SJSA1 (cell line): ENCODE data around the gene TUBGCP5. TPM values are rescaled to one million over a fixed set of nuclear protein-coding genes. Genes with fewer than 3 reads are reported as not detected.

ENCODE experiments used
- DNase-seq, 2 experiments: peaks; one replicate each; pipeline ENCODE4 v3.0.0-alpha.2; 2015 to 2020; ENCODE audit warnings: low spot score in 2 of 2, low read depth in 1 of 2
- H3K27ac ChIP-seq: fragments of 250-450 bp; sonication (Bioruptor Pico); 2 replicates; pipeline ENCODE4 v1.5.1; 2020; ENCODE audit warnings: mild to moderate bottlenecking, moderate library complexity
- H3K27me3 ChIP-seq: fragments of 250-450 bp; sonication (Bioruptor Pico); replicated peaks from 2 replicates; pipeline ENCODE4 v1.5.1; 2020; ENCODE audit warnings: mild to moderate bottlenecking, moderate library complexity
- H3K36me3 ChIP-seq: fragments of 250-450 bp; sonication (Bioruptor Pico); 2 replicates; pipeline ENCODE4 v1.5.1; 2020; ENCODE audit warnings: mild to moderate bottlenecking
- H3K4me1 ChIP-seq: fragments of 250-450 bp; sonication (Bioruptor Pico); replicated peaks from 2 replicates; pipeline ENCODE4 v1.6.1; 2021; ENCODE audit warnings: mild to moderate bottlenecking
- H3K4me3 ChIP-seq: fragments of 250-450 bp; sonication (Bioruptor Pico); 2 replicates; pipeline ENCODE4 v1.5.1; 2020; ENCODE audit warnings: mild to moderate bottlenecking
- H3K9me3 ChIP-seq: fragments of 250-450 bp; sonication (Bioruptor Pico); replicated peaks from 2 replicates; pipeline ENCODE4 v1.5.1; 2020; ENCODE audit warnings: mild to moderate bottlenecking
- total RNA-seq: library from RNA; depleted of rRNA; stranded (reverse); fragments of >200 nt; shearing (Covaris generic); gene quantifications from 2 replicates; pipeline ENCODE4 v1.2.3, GENCODE V29; 2014

TUBGCP5 gene
- total RNA-seq, 1 experiment from 2014 or later = 42.3 TPM

- Histone ChIP-seq H3K4me1 (peaks cover 15% of the 10 kb centered on the region), H3K4me3 (peak overlapping the region; percentile 95), H3K27ac (peak overlapping the region; percentile 59), H3K27me3 (no peaks in the 10 kb centered on the region), H3K9me3 (no peaks in the 10 kb centered on the region), H3K36me3 (peaks cover 10% of the 10 kb centered on the region)
- peak; percentile 52 to 73 for DNase-seq
Observed at GRCh38 chr15:22979238-22980188, 59.9 kb downstream of the TUBGCP5 start.

GRCh38 chr15:22978691-22979237 lies 60.6 kb downstream of the TUBGCP5 start:
- no peak for DNase-seq
- H3K27me3 ChIP-seq = no peaks in the 10 kb centered on the region

GRCh38 chr15:22974745-22975144 lies 64.6 kb downstream of the TUBGCP5 start:
- DNase-seq = no peak
- H3K4me3 ChIP-seq = no peak overlapping the region
- no peaks in the 10 kb centered on the region for H3K27me3 ChIP-seq
- H3K36me3 ChIP-seq = peaks cover 12% of the 10 kb centered on the region
- no peak overlapping the region for H3K27ac ChIP-seq
- H3K9me3 ChIP-seq = no peaks in the 10 kb centered on the region
- peaks cover 10% of the 10 kb centered on the region for H3K4me1 ChIP-seq

More at GRCh38 chr15:22978691-22979237, 60.6 kb downstream of the TUBGCP5 start:
- H3K9me3 ChIP-seq = no peaks in the 10 kb centered on the region
- H3K4me3 ChIP-seq = peak overlapping the region; percentile 95
- H3K36me3 ChIP-seq = peaks cover 10% of the 10 kb centered on the region
- peaks cover 15% of the 10 kb centered on the region for H3K4me1 ChIP-seq
- H3K27ac ChIP-seq = no peak overlapping the region

GRCh38 chr15:22973987-22974386 lies 65.4 kb downstream of the TUBGCP5 start:
- Histone ChIP-seq H3K9me3 (no peaks in the 10 kb centered on the region), H3K4me1 (peaks cover 6% of the 10 kb centered on the region), H3K4me3 (no peak overlapping the region), H3K36me3 (peaks cover 6% of the 10 kb centered on the region; the same call in 1 of the 2 replicates), H3K27ac (no peak overlapping the region), H3K27me3 (no peaks in the 10 kb centered on the region)
- DNase-seq = no peak

- no peak for DNase-seq
Observed at GRCh38 chr15:22973286-22973685, 66.1 kb downstream of the TUBGCP5 start.

GRCh38 chr15:22969489-22969888 lies 69.9 kb downstream of the TUBGCP5 start:
- peaks cover 12% of the 10 kb centered on the region for H3K36me3 ChIP-seq
- no peak for DNase-seq
- no peak overlapping the region for H3K4me3 ChIP-seq
- no peak overlapping the region for H3K27ac ChIP-seq
- no peaks in the 10 kb centered on the region for H3K27me3 ChIP-seq
- no peaks in the 10 kb centered on the region for H3K9me3 ChIP-seq
- H3K4me1 ChIP-seq = peaks cover 38% of the 10 kb centered on the region

More at GRCh38 chr15:22973286-22973685, 66.1 kb downstream of the TUBGCP5 start:
- Histone ChIP-seq H3K9me3 (no peaks in the 10 kb centered on the region), H3K36me3 (peaks cover 6% of the 10 kb centered on the region; the same call in 1 of the 2 replicates), H3K27me3 (no peaks in the 10 kb centered on the region), H3K4me3 (no peak overlapping the region), H3K4me1 (peaks cover 8% of the 10 kb centered on the region), H3K27ac (no peak overlapping the region)

GRCh38 chr15:22968366-22968765 lies 71.0 kb downstream of the TUBGCP5 start:
- Histone ChIP-seq H3K4me1 (peaks cover 42% of the 10 kb centered on the region), H3K27ac (no peak overlapping the region), H3K27me3 (no peaks in the 10 kb centered on the region), H3K9me3 (no peaks in the 10 kb centered on the region), H3K4me3 (no peak overlapping the region), H3K36me3 (peaks cover 12% of the 10 kb centered on the region)
- DNase-seq = peak in 1 of 2 experiments; percentile 62

GRCh38 chr15:22967084-22967770 lies 72.1 kb downstream of the TUBGCP5 start:
- H3K4me1 ChIP-seq = peaks cover 42% of the 10 kb centered on the region
- no peak overlapping the region for H3K27ac ChIP-seq

GRCh38 chr15:22966321-22967083 lies 72.9 kb downstream of the TUBGCP5 start:
- H3K9me3 ChIP-seq = no peaks in the 10 kb centered on the region
- peak; percentile 72 to 78 for DNase-seq
- H3K4me1 ChIP-seq = peaks cover 49% of the 10 kb centered on the region
- no peak overlapping the region for H3K27ac ChIP-seq
- H3K27me3 ChIP-seq = no peaks in the 10 kb centered on the region
- H3K4me3 ChIP-seq = no peak overlapping the region
- H3K36me3 ChIP-seq = peaks cover 12% of the 10 kb centered on the region

More at GRCh38 chr15:22967084-22967770, 72.1 kb downstream of the TUBGCP5 start:
- peaks cover 12% of the 10 kb centered on the region for H3K36me3 ChIP-seq
- no peaks in the 10 kb centered on the region for H3K27me3 ChIP-seq
- DNase-seq = no peak
- H3K9me3 ChIP-seq = no peaks in the 10 kb centered on the region
- no peak overlapping the region for H3K4me3 ChIP-seq

- H3K27me3 ChIP-seq = no peaks in the 10 kb centered on the region
- H3K27ac ChIP-seq = no peak overlapping the region
- no peak overlapping the region for H3K4me3 ChIP-seq
- H3K36me3 ChIP-seq = peaks cover 6% of the 10 kb centered on the region; the same call in 1 of the 2 replicates
- no peak for DNase-seq
- no peaks in the 10 kb centered on the region for H3K9me3 ChIP-seq
- peaks cover 50% of the 10 kb centered on the region for H3K4me1 ChIP-seq
Observed at GRCh38 chr15:22963641-22964040, 75.7 kb downstream of the TUBGCP5 start.

- no peak overlapping the region for H3K27ac ChIP-seq
- no peak overlapping the region for H3K4me3 ChIP-seq
- H3K27me3 ChIP-seq = no peaks in the 10 kb centered on the region
- H3K4me1 ChIP-seq = peaks cover 41% of the 10 kb centered on the region
- no peak for DNase-seq
- H3K36me3 ChIP-seq = peaks cover 6% of the 10 kb centered on the region; the same call in 1 of the 2 replicates
- H3K9me3 ChIP-seq = no peaks in the 10 kb centered on the region
Observed at GRCh38 chr15:22962611-22963010, 76.8 kb downstream of the TUBGCP5 start.

GRCh38 chr15:22961762-22962161 lies 77.6 kb downstream of the TUBGCP5 start:
- peak overlapping the region; percentile 39 for H3K27ac ChIP-seq
- peak in 1 of 2 experiments; percentile 22 for DNase-seq
- H3K4me1 ChIP-seq = peaks cover 33% of the 10 kb centered on the region
- no peaks in the 10 kb centered on the region for H3K9me3 ChIP-seq
- H3K36me3 ChIP-seq = peaks cover 6% of the 10 kb centered on the region; the same call in 1 of the 2 replicates
- no peaks in the 10 kb centered on the region for H3K27me3 ChIP-seq
- no peak overlapping the region for H3K4me3 ChIP-seq

GRCh38 chr15:22960556-22960955 lies 78.8 kb downstream of the TUBGCP5 start:
- Histone ChIP-seq H3K36me3 (peaks cover 6% of the 10 kb centered on the region; the same call in 1 of the 2 replicates), H3K27me3 (no peaks in the 10 kb centered on the region), H3K4me3 (no peak overlapping the region), H3K9me3 (no peaks in the 10 kb centered on the region), H3K27ac (no peak overlapping the region), H3K4me1 (peaks cover 21% of the 10 kb centered on the region)
- DNase-seq = no peak
